GM08714 (cell line): ENCODE data around the gene GPR17.

ENCODE experiments used
- H3K4me3 ChIP-seq: fragments of 200-500 bp; sonication (Bioruptor generic); 2 replicates; pipeline ENCODE4 v1.5.1; 2014; ENCODE audit warnings: mild to moderate bottlenecking, low read length, inconsistent platforms
- ZNF274 ChIP-seq: IDR thresholded peaks from 2 replicates; pipeline ENCODE4 v1.6.1; 2012; ENCODE audit warnings: mild to moderate bottlenecking, low read depth, low read length

GPR17 gene

DNA sequence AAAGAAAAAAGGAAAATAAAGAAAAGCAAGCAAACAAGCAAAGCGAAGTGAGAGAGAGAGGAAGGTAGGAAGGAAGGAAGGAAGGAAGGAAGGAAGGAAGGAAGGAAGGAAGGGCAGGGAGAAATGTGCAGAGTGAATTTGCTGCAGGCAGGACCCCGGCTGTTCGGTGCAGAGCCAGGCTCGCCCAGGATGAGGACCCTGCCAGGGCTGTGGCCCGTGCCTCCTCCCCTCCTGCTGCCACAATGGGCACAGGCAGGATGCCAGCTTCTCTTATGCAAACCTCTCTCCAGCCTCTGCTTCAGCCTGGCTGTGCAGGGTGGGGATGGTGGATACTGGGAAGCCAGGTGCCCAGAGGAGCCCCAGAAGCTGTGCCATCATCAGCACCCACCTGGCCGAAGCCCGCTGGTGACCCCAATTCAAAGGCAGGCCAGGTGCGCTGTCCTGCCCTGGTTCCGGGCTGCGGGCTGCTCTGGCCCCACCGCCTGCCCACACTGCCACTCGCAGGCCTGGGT, 3.2 kb downstream of the GPR17 start:
- no peak overlapping the region for H3K4me3 ChIP-seq
- no peak for TF ChIP-seq ZNF274

DNA sequence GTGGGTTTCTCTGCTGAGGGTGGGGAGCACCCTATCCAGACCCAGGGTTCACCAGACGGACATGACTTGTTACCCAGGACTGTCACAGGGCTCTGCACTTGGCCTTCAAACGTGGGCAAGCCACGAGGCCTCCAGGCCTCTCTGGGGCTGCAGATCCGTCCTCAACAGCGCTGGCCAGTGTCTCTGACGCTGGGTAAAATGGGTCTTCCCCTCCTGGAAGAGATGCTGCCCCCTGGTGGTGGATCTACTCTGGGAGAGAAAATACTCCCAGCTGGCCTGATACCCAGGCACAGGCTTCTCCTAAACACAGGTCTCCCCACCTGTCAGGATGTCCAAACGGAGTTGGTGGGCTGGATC, 3.7 kb downstream of the GPR17 start:
- H3K4me3 ChIP-seq: no peak overlapping the region
- no peak for TF ChIP-seq ZNF274

DNA sequence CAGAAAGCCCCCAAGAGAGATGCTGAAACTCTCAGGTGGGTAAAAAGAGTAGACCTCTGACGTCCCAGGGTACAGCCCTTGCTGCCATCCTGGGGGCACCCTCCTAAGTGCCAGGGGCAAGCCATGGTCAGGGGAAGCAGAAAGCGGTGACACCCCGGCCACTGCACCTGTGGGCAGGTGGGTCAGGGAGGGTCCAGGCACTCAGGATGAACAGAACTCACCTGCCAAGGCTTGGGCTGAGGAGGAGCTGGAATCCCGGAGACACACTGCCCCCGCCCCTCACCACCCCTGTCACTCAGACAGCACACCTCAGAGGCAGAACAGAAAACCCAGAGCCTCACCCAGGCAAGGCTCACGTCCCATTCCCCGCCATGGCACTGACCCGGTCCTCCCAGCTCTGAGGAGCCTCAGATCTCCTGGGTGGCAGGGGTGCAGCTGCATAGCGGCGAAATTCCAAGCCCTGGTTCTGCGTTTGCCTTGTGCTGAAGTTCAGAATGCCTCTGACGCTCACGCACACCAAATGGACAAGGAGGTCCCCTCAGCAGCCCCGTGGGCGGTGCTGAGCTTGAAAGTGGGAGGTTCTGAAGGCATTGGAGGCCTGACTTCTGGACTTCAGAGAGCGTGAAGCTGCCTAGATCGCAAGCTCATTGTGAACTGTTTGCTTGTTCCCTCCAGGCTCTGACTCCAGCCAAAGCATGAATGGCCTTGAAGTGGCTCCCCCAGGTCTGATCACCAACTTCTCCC, 4.3 kb downstream of the GPR17 start:
- no peak overlapping the region for H3K4me3 ChIP-seq

DNA sequence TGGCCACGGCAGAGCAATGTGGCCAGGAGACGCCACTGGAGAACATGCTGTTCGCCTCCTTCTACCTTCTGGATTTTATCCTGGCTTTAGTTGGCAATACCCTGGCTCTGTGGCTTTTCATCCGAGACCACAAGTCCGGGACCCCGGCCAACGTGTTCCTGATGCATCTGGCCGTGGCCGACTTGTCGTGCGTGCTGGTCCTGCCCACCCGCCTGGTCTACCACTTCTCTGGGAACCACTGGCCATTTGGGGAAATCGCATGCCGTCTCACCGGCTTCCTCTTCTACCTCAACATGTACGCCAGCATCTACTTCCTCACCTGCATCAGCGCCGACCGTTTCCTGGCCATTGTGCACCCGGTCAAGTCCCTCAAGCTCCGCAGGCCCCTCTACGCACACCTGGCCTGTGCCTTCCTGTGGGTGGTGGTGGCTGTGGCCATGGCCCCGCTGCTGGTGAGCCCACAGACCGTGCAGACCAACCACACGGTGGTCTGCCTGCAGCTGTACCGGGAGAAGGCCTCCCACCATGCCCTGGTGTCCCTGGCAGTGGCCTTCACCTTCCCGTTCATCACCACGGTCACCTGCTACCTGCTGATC, 4.9 kb downstream of the GPR17 start:
- no peak overlapping the region for H3K4me3 ChIP-seq

More for the DNA sequence above, 4.3 kb downstream of the GPR17 start:
- no peak for TF ChIP-seq ZNF274

DNA sequence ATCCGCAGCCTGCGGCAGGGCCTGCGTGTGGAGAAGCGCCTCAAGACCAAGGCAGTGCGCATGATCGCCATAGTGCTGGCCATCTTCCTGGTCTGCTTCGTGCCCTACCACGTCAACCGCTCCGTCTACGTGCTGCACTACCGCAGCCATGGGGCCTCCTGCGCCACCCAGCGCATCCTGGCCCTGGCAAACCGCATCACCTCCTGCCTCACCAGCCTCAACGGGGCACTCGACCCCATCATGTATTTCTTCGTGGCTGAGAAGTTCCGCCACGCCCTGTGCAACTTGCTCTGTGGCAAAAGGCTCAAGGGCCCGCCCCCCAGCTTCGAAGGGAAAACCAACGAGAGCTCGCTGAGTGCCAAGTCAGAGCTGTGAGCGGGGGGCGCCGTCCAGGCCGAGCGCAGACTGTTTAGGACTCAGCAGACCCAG, 5.4 kb downstream of the GPR17 start:
- H3K4me3 ChIP-seq: no peak overlapping the region
- no peak for TF ChIP-seq ZNF274

More for the DNA sequence above, 4.9 kb downstream of the GPR17 start:
- no peak for TF ChIP-seq ZNF274

DNA sequence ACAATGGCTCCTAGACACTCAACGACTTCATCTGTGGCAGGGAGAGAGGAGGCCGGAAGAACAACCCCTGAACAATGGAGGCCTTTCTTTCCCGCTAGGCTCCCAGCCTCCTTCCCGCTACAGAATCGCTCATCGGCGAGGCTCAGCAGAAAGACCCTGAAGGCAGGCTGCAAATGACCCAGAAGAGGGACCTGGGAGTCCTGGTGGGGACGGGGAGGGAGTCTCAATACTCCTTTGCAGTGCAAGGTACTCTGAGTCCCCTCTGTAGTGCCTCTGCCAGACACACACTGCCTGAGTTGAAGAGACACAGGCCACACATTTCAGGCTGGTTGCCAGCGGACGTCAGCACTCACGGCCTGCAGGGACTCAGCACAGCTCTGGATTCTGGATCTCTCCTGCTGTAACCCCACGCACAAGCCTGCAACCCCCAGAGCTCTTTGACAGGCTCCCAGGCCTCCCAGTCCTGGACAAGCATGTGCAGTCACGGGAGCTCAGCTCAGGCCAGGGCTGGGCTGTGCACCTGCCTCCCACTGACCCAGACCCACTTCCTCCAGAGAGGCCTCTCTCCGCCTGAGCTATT, 6.1 kb downstream of the GPR17 start:
- no peak overlapping the region for H3K4me3 ChIP-seq
- no peak for TF ChIP-seq ZNF274

DNA sequence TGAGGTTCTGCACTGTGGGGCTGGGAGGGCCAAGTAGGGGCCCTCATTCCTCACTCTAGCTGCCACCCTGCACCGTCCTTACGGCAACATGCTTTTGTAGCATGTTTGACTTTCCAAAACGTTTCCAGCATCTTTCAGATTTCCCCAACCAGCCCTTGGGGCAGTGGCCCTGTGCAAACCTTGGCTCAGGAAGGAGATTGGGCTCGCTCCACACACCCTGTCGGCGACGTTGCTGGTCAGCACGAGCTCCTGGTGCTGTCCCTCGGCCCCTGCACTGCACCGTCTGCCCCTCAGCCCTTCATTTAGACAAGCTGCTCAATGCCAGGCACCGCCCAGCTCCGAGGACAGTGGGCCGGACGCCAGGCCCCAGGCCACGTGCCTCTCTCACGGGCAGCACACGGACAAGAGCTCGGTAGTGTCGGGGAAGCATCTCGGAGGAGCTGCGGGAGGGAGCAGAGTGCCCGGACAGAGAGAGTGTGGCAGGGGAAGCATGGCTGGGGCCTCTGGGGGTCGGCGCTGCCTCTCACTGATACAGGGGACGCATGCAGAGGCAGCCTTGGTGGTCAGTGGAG, 6.9 kb downstream of the GPR17 start:
- H3K4me3 ChIP-seq: no peak overlapping the region
- TF ChIP-seq ZNF274: no peak

DNA sequence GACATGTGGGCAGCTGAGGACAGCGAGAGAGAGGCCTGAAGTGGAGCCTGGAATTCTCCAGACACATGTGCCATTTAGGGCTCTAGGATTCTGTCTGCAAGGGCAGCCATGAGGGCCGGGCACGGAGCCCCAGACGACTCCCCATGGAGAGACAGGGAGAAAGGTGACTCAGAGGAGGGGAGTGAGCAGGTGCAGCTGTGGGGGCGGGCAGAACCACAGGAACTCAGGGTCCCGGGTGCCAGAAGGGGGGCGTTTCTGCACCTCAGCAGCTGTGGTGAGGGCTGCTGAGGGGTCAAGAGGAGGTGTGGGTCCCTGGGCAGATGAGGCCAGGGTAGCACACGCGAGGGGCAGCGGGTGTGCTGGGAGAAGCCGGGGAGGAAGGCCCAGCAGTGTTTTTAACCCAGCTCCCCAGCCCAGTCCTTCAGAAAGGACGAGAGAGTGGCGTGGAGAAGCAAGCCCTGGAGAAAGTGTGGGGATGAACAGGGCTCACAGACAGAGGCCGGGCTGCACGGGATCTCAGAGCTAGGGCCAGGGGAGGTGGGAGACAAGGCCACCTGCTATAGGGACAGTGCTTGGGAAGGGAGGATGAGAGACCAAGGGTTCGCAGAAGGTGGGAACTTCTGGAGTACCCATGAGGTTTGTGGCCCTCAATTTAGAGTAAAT, 7.6 kb downstream of the GPR17 start:
- no peak for TF ChIP-seq ZNF274
- no peak overlapping the region for H3K4me3 ChIP-seq

DNA sequence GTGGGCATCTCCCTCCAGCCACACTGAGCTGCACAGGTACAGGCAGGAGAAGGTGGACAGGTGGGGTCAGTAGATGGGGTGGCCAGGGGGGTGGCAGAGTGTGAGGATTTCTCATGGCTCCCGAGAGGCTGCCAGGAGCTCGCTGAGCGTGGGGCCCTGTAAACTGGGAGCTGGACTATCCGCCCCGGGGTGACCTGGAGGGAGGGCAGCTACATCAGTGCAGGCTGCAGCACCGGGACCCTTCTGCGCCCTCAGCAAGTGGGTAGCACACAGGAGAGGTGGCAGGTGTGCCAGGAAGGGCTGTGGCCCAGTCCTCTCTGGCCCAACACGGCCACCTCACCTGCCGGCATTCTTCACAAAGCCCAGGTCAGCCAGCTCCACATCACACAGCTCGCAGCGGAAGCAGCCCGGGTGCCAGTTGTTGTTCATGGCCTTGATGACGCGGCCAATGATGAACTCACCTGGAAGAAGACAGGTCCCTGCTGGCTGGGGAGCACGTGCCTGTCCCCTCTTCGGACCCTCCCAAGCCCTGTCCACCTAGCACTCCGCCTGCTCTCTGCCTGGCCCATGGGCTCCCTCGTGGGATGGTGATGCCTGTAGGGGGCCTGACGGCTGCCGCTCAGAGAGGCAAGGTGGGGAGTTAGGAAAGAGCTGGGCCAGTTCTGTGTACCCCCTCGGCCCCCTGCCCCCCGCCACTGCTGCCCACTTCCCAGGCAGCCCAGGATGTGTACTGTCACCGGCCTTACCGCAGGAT, 8.3 kb downstream of the GPR17 start:
- H3K4me3 ChIP-seq: no peak overlapping the region
- TF ChIP-seq ZNF274: no peak

DNA sequence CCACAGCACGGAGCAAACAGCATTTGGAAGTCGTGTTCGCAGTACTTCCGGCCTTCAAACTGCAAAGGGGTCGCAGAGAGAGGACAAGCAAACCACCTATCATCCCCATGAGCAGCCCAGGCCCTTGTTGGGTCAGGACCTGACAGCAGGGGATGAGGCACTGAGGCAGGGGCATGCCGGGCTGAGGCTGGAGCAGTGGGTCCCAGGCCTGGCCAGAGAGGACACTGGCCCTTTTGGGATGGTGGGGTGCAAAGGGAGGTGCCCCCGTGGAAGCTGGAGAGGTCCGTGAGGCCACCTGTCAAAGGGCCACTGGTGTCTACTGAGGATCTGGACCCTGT, 8.9 kb downstream of the GPR17 start:
- no peak for TF ChIP-seq ZNF274
- H3K4me3 ChIP-seq: no peak overlapping the region

DNA sequence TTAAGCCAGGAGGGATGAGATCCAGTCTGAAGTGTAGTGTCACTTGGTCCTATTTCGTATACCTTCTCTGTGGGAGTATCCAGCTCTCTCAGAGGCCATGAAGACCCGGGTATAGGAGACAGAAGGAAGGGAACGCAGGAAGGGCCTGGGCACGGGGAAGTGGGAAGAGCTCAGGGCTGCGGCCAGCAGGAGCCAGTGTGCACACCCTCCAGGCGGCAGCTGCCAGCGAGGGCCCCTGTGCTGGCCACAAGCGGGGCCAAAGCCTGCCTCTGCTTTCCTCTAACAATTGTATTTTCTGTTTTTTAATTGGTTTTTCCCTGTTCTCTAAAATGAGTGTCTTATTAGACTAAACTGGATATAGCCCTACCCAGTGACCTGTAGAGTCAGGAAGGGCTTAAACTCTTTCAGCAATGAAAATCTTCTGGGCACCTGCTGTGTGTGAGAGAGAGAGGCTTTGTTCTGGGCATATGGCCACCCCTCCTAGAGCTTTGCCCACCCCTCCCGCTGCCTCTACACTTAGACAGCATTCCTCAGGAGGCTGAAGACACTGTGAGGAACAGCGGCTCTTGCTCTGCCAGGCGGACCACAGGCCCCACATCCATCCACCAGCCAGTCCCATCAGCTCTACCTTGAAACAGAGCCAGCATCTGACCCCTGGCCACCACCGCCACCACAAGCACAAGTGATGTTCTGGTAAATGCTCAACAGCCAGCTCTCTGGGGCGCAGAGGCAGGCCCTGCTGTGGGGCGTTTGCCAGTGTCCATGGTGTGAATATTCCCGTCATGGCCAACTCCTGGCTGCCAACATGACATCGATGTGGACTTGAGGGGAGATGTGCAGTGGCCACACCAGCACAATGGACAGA, 9.5 kb downstream of the GPR17 start:
- H3K4me3 ChIP-seq: no peak overlapping the region
- TF ChIP-seq ZNF274: no peak

DNA sequence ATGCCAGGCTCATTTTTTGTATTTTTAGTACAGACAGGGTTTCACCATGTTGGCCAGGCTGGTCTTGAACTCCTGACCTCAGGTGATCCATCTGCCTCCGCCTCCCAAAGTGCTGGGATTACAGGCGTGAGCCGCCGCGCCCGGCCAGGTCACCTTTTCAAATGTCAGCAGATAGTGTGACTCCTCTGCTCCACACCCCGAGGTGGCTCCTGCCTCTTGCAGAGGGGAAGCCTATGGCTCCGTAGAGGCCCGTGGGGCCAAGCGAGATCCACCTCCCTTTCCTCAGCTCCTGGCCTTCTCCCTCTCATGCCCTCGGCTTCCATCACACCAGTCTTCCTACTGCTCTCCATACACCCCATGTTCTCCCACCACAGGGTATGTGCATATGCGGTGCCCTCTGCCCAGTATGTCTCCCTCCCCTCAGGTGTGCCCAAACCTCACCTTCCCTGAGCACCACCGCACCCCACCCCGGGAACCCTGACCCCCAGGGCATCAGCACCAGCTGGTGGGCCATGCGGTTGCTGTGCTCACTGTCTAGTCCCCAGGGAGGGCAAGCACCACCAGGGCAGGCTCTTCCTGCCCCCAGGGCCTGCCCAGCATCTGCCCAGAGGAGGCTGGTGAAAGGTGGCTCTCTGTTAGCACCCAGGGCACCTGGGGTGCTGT, 10.7 kb downstream of the GPR17 start:
- H3K4me3 ChIP-seq: no peak overlapping the region
- no peak for TF ChIP-seq ZNF274
